Natural killer cell (primary cell): ENCODE results near the gene RAB8B. TPM values are rescaled to one million over a fixed set of nuclear protein-coding genes. Genes with fewer than 3 reads are reported as not detected.
A peak's percentile ranks its signal among the peaks of the same experiment; 100 is the strongest.

Experiments
- ATAC-seq, 3 donors: fragments of 150-1000 bp in 2 of 3; fragments of 200-7000 bp in 1 of 3; cut with Tn5 transposase; 1 replicate in 1 of 3; 2 replicates in 2 of 3; pipeline ENCODE4 v1.10.0; 2021; ENCODE audit warnings: mild to moderate bottlenecking in 2 of 3, moderate library complexity in 2 of 3
- DNase-seq, 2 donors: peaks; one replicate each; pipeline versions ENCODE4 v3.0.0 to v3.0.0-alpha.2; 2013 to 2021; ENCODE audit warnings: mixed read lengths in 1 of 2
- H3K27ac ChIP-seq: one replicate; pipeline ENCODE4 v1.5.1; 2013; ENCODE audit warnings: mild to moderate bottlenecking, low read length
- H3K27me3 ChIP-seq: one replicate; pipeline ENCODE4 v1.6.1; 2013; ENCODE audit warnings: low read length; ENCODE audit not compliant: control insufficient read depth, insufficient read depth
- H3K36me3 ChIP-seq: one replicate; pipeline ENCODE4 v1.6.1; 2013; ENCODE audit warnings: low read length; ENCODE audit not compliant: control insufficient read depth, insufficient read depth
- H3K4me1 ChIP-seq: one replicate; pipeline ENCODE4 v1.6.1; 2013; ENCODE audit warnings: low read length; ENCODE audit not compliant: control insufficient read depth, insufficient read depth
- H3K4me3 ChIP-seq: one replicate; pipeline ENCODE4 v1.5.1; 2013; ENCODE audit warnings: low read length
- H3K9me3 ChIP-seq: one replicate; pipeline ENCODE4 v1.6.1; 2013; ENCODE audit warnings: low read length; ENCODE audit not compliant: control insufficient read depth, insufficient read depth
- H3K27ac Mint-ChIP-seq, 2 donors: one replicate each; pipeline ENCODE4 v1.8.0; 2022; ENCODE audit warnings: mild to moderate bottlenecking in 2 of 2, mixed read lengths in 2 of 2, moderate library complexity in 1 of 2
- H3K27me3 Mint-ChIP-seq, 2 donors: one replicate each; pipeline ENCODE4 v1.8.0; 2022; ENCODE audit warnings: low read depth in 2 of 2, mixed read lengths in 2 of 2
- H3K36me3 Mint-ChIP-seq: one replicate; pipeline ENCODE4 v1.8.0; 2022; ENCODE audit warnings: mixed read lengths
- H3K4me1 Mint-ChIP-seq, 2 donors: one replicate each; pipeline ENCODE4 v1.8.0; 2022; ENCODE audit warnings: mixed read lengths in 2 of 2
- H3K4me3 Mint-ChIP-seq: one replicate; pipeline ENCODE4 v1.8.0; 2022; ENCODE audit warnings: mild to moderate bottlenecking, moderate library complexity, mixed read lengths
- H3K9me3 Mint-ChIP-seq, 2 donors: one replicate each; pipeline ENCODE4 v1.8.0; 2022; ENCODE audit warnings: mixed read lengths in 2 of 2
- CTCF ChIP-seq: fragments of 200-600 bp; IDR thresholded peaks from one replicate; pipeline ENCODE4 v1.8.0; 2022; ENCODE audit warnings: antibody characterized with exemption
- WGBS: methylation state at CpG from one replicate; pipeline ENCODE4 v1.1.7; 2013; ENCODE audit warnings: missing lambda C conversion rate; ENCODE audit not compliant: insufficient coverage; 5-methylcytosine and 5-hydroxymethylcytosine counted together
- intact Hi-C: fragments of 100-400 bp; cut with micrococcal nuclease; formaldehyde crosslinking; loops from one replicate; pipeline ENCODE4 v1.14.2; 2022
- total RNA-seq, 4 donors: library from RNA; stranded (reverse); fragments of 120-200 nt in 1 of 4; gene quantifications; one replicate each; pipeline versions ENCODE4 v1.2.3 to v1.2.4, GENCODE V29; 2013 to 2022

Gene RAB8B
- total RNA-seq, 3 donors from 2014 or later (not counting 1 experiment from before 2014, with no cell fraction given) = 128 to 155 (median 137) TPM

DNA sequence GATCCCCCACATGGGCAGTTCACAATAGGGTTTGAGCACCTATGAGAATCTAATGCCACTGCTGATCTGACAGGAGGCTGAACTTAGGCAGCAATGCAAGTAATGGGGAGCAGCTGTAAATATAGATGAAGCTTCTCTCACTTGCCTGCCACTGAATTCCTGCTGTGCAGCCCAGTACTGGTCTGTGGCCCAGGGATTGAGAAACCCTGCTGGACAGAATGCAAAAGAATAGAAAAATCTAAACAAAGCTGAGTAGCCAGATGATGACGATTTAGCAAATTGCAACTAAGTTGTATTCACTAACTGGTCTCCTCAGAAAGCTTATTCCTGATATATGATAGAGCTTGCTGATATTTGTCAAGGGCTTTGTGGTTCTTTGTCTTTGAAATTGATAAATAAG is 53.7 kb downstream of the RAB8B start:
- H3K27ac ChIP-seq = no peak overlapping the region
- H3K9me3 Mint-ChIP-seq = no peaks in the 10 kb centered on the region
- H3K4me1 Mint-ChIP-seq = peaks cover 79% of the 10 kb centered on the region in 2 donors

GRCh38 chr15:63243776-63244175 is 54.4 kb downstream of the RAB8B start:
- peaks cover 27% of the 10 kb centered on the region for H3K36me3 ChIP-seq
- intact Hi-C loops = no loop called here
- no peak overlapping the region for H3K27ac ChIP-seq
- Mint-ChIP-seq H3K27me3 (no peaks in the 10 kb centered on the region), H3K4me1 (peaks cover 79% of the 10 kb centered on the region in 2 donors), H3K9me3 (no peaks in the 10 kb centered on the region), H3K36me3 (peaks cover 9% of the 10 kb centered on the region), H3K4me3 (peak overlapping the region; percentile 19), H3K27ac (peak overlapping the region; percentile 83 to 89)
- 50% methylated on average over 1 of the region's 1 CpG for WGBS
- H3K4me1 ChIP-seq = peaks cover 33% of the 10 kb centered on the region
- ATAC-seq (no peak), DNase-seq (no peak)
- H3K27me3 ChIP-seq = no peaks in the 10 kb centered on the region
- H3K4me3 ChIP-seq = no peak overlapping the region
- TF ChIP-seq CTCF = no peak
- H3K9me3 ChIP-seq = no peaks in the 10 kb centered on the region

More for the DNA sequence above, 53.7 kb downstream of the RAB8B start:
- H3K36me3 ChIP-seq = peaks cover 20% of the 10 kb centered on the region
- TF ChIP-seq CTCF = no peak
- no peak for ATAC-seq
- H3K4me1 ChIP-seq = peaks cover 32% of the 10 kb centered on the region
- Mint-ChIP-seq H3K27ac (peak overlapping the region; percentile 83 to 89), H3K27me3 (no peaks in the 10 kb centered on the region), H3K36me3 (peaks cover 9% of the 10 kb centered on the region), H3K4me3 (no peak overlapping the region)
- H3K27me3 ChIP-seq = no peaks in the 10 kb centered on the region
- intact Hi-C loops = no loop called here
- 100% methylated on average over 1 of the region's 1 CpG for WGBS
- no peaks in the 10 kb centered on the region for H3K9me3 ChIP-seq
- no peak for DNase-seq
- no peak overlapping the region for H3K4me3 ChIP-seq

GRCh38 chr15:63244399-63244798 is 55.0 kb downstream of the RAB8B start:
- H3K4me3 Mint-ChIP-seq = peak overlapping the region; percentile 19
- H3K27me3 Mint-ChIP-seq = no peaks in the 10 kb centered on the region
- Histone ChIP-seq H3K27ac (no peak overlapping the region), H3K36me3 (peaks cover 33% of the 10 kb centered on the region), H3K4me3 (no peak overlapping the region), H3K27me3 (no peaks in the 10 kb centered on the region), H3K9me3 (no peaks in the 10 kb centered on the region), H3K4me1 (peaks cover 29% of the 10 kb centered on the region)
- H3K36me3 Mint-ChIP-seq = peaks cover 9% of the 10 kb centered on the region
- ATAC-seq (no peak), DNase-seq (no peak)
- H3K4me1 Mint-ChIP-seq = peaks cover 81 to 82% of the 10 kb centered on the region in 2 donors
- peak overlapping the region; percentile 83 to 89 for H3K27ac Mint-ChIP-seq
- no peak for TF ChIP-seq CTCF
- WGBS = 93% methylated on average over 2 of the region's 4 CpGs
- intact Hi-C loops = no loop called here
- no peaks in the 10 kb centered on the region for H3K9me3 Mint-ChIP-seq
